ENCODE data around the gene CACNA2D2.

DNA sequence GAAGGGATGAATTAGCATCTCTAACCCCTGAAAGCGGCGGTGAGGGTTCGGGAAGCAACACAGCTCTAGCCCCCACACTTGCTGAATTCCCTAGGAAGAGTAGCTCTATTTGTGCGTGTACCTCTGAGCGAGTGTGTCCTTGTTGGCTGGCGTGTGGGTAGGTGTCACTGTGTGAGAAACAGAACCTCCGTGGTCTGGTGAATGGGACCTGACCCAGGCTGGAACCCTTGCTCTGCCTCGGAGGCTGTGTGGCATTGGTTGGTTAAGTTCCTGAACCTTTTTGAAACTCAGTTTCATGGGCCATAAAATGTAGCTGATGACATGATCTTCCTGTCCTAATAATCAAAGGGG lies 143.7 kb downstream of the CACNA2D2 start:
- TF ChIP-seq, protein P1, sequence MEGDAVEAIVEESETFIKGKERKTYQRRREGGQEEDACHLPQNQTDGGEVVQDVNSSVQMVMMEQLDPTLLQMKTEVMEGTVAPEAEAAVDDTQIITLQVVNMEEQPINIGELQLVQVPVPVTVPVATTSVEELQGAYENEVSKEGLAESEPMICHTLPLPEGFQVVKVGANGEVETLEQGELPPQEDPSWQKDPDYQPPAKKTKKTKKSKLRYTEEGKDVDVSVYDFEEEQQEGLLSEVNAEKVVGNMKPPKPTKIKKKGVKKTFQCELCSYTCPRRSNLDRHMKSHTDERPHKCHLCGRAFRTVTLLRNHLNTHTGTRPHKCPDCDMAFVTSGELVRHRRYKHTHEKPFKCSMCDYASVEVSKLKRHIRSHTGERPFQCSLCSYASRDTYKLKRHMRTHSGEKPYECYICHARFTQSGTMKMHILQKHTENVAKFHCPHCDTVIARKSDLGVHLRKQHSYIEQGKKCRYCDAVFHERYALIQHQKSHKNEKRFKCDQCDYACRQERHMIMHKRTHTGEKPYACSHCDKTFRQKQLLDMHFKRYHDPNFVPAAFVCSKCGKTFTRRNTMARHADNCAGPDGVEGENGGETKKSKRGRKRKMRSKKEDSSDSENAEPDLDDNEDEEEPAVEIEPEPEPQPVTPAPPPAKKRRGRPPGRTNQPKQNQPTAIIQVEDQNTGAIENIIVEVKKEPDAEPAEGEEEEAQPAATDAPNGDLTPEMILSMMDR (IDR thresholded peaks at IDR 0.05; ENCODE audit: borderline replicate concordance, extremely low read depth, low read length, poor library complexity, severe bottlenecking), result no peak
- no peak for TF ChIP-seq EZH2 (IDR thresholded peaks at IDR 0.05; ENCODE audit: borderline replicate concordance, low read depth, low read length, severe bottlenecking)

Data from DND-41 (cell line).